A549 (cell line): ENCODE results near the gene RNASE8. TPM values are rescaled to one million over a fixed set of nuclear protein-coding genes. Genes with fewer than 3 reads are reported as not detected.
A peak's percentile ranks its signal among the peaks of the same experiment; 100 is the strongest.

Experiments
- ATAC-seq, 2 experiments: fragments of 200-7000 bp in 1 of 2; fragments of >200 bp in 1 of 2; cut with Nextera tagmentation in 1 of 2; cut with Tn5 transposase in 1 of 2; 3 replicates each; pipeline versions ENCODE4 v1.8.0 to v1.9.1; 2018 to 2020; ENCODE audit warnings: mild to moderate bottlenecking in 1 of 2, moderate library complexity in 1 of 2
- CTCF ChIA-PET: fragments of 300-600 bp; sonication (Branson Sonifier 250); formaldehyde crosslinking; extraction: SDS; loops from one replicate; lab custom pipeline; 2021; ENCODE audit warnings: antibody characterized with exemption, inconsistent platforms; lab: Yijun Ruan, JAX
- POLR2A ChIA-PET: fragments of 350-600 bp; formaldehyde crosslinking; extraction: SDS; loops from one replicate; lab custom pipeline; 2021; ENCODE audit warnings: antibody characterized with exemption, inconsistent platforms; lab: Yijun Ruan, JAX
- DNase-seq, 2 experiments: peaks; one replicate each; pipeline versions ENCODE4 v3.0.0 to v3.0.0-alpha.2; 2011 to 2016; ENCODE audit warnings: low read depth in 1 of 2, low spot score in 1 of 2
- FAIRE-seq: peaks from 2 replicates; lab custom pipeline; 2011; peaks lifted over from hg19 to GRCh38; lab: Jason Lieb, UNC
- H3K27ac ChIP-seq, 2 experiments: fragments of >200 bp; sonication (Bioruptor Twin); formaldehyde crosslinking; 3 replicates each; pipeline ENCODE4 v1.5.1; 2016 to 2017
- H3K4me1 ChIP-seq: fragments of >200 bp; sonication (Bioruptor Twin); formaldehyde crosslinking; 3 replicates; pipeline ENCODE4 v1.6.1; 2016
- H3K4me2 ChIP-seq: fragments of >200 bp; sonication (Bioruptor Twin); formaldehyde crosslinking; 3 replicates; pipeline ENCODE4 v1.6.1; 2016
- H3K4me3 ChIP-seq: fragments of >200 bp; sonication (Bioruptor Twin); formaldehyde crosslinking; 3 replicates; pipeline ENCODE4 v1.5.1; 2016
- H3K9me3 ChIP-seq: fragments of >200 bp; sonication (Bioruptor Twin); formaldehyde crosslinking; 3 replicates; pipeline ENCODE4 v1.6.1; 2016
- CBX2 ChIP-seq: fragments of 200-600 bp; sonication (generic); IDR thresholded peaks from 2 replicates; pipeline ENCODE4 v1.6.1; 2016; ENCODE audit warnings: low read depth, mild to moderate bottlenecking, borderline replicate concordance
- CEBPB ChIP-seq, 2 experiments: fragments of >200 bp in 1 of 2; sonication (Bioruptor Twin) in 1 of 2; formaldehyde crosslinking in 1 of 2; IDR thresholded peaks; 2 replicates each; pipeline ENCODE4 v1.6.1; 2012 to 2016
- CHD2 ChIP-seq: fragments of 150-350 bp; IDR thresholded peaks from 2 replicates; pipeline ENCODE4 v1.6.1; 2014; ENCODE audit warnings: low read length; ENCODE audit not compliant: partially characterized antibody
- CHD4 ChIP-seq: fragments of 200-600 bp; sonication (generic); IDR thresholded peaks from 2 replicates; pipeline ENCODE4 v1.6.1; 2016; ENCODE audit warnings: antibody characterized with exemption, mild to moderate bottlenecking, borderline replicate concordance
- E2F6 ChIP-seq: IDR thresholded peaks from 2 replicates; pipeline ENCODE4 v1.6.1; 2012; ENCODE audit warnings: low read depth, borderline replicate concordance
- EP300 ChIP-seq, 2 experiments: fragments of >200 bp; sonication (Bioruptor Twin); formaldehyde crosslinking; IDR thresholded peaks; 2 replicates in 1 of 2; 3 replicates in 1 of 2; pipeline ENCODE4 v1.6.1; 2016 to 2017
- JUNB ChIP-seq: fragments of >200 bp; sonication (Bioruptor Twin); formaldehyde crosslinking; IDR thresholded peaks from 2 replicates; pipeline ENCODE4 v1.6.1; 2016
- NR3C1 ChIP-seq: fragments of >200 bp; sonication (Bioruptor Twin); formaldehyde crosslinking; IDR thresholded peaks from 3 replicates; pipeline ENCODE4 v1.6.1; 2017
- POLR2A ChIP-seq: IDR thresholded peaks from 2 replicates; pipeline ENCODE4 v1.6.1; 2012; ENCODE audit warnings: mild to moderate bottlenecking, low read length
- RAD21 ChIP-seq, 2 experiments: fragments of >200 bp in 1 of 2; sonication (Bioruptor Twin) in 1 of 2; formaldehyde crosslinking in 1 of 2; IDR thresholded peaks in 1 of 2; conservative IDR thresholded peaks in 1 of 2; 2 replicates in 1 of 2; 3 replicates in 1 of 2; pipeline ENCODE4 v1.6.1; 2012 to 2018; ENCODE audit warnings: inconsistent platforms in 1 of 2
- RARB ChIP-seq: fragments of 250-450 bp; sonication (Bioruptor Pico); IDR thresholded peaks from 2 replicates; pipeline ENCODE4 v1.8.0; 2021; ENCODE audit warnings: mild to moderate bottlenecking, moderate library complexity
- RFX5 ChIP-seq: fragments of 450-650 bp; IDR thresholded peaks from 2 replicates; pipeline ENCODE4 v1.7.1; 2014; ENCODE audit warnings: antibody characterized with exemption, mild to moderate bottlenecking, moderate library complexity
- SREBF2 ChIP-seq: fragments of 450-650 bp; IDR thresholded peaks from 2 replicates; pipeline ENCODE4 v1.6.1; 2014; ENCODE audit warnings: mild to moderate bottlenecking, moderate library complexity
- TP53 ChIP-seq: fragments of 250-450 bp; sonication (Bioruptor Pico); IDR thresholded peaks from 2 replicates; pipeline ENCODE4 v1.5.0; 2021; ENCODE audit warnings: mild to moderate bottlenecking, moderate library complexity
- USF2 ChIP-seq: fragments of 450-650 bp; IDR thresholded peaks from 2 replicates; pipeline ENCODE4 v1.6.1; 2014; ENCODE audit warnings: antibody characterized with exemption
- ZSCAN20 ChIP-seq: fragments of 250-450 bp; sonication (Bioruptor Pico); IDR thresholded peaks from 2 replicates; pipeline ENCODE4 v1.8.0; 2022; ENCODE audit warnings: mild to moderate bottlenecking, moderate library complexity
- WGBS: methylation state at CpG from one replicate; pipeline ENCODE4 v1.1.6; 2017; ENCODE audit errors: missing lambda C conversion rate; 5-methylcytosine and 5-hydroxymethylcytosine counted together
- polyA plus RNA-seq, 4 experiments: library from polyadenylated mRNA; depleted of rRNA in 3 of 4; stranded (reverse); fragments of >200 nt; fragmentation: RNase III in 1 of 4; extraction: RNeasy Plus Mini Kit Qiagen cat#74134 plus additional on column Dnase treatment in 1 of 4; gene quantifications; 2 replicates in 3 of 4; 3 replicates in 1 of 4; pipeline ENCODE4 v1.2.3, GENCODE V29; 2011 to 2017
- TF ChIP-seq, protein P1 (sequence below): fragments of >200 bp; sonication (Bioruptor Twin); formaldehyde crosslinking; IDR thresholded peaks from 3 replicates; pipeline ENCODE4 v1.5.1; 2016
- TF ChIP-seq, protein P2 (sequence below): IDR thresholded peaks from 2 replicates; pipeline ENCODE4 v1.6.1; 2012
- TF ChIP-seq, protein P3 (sequence below): fragments of >200 bp; sonication (Bioruptor Twin); formaldehyde crosslinking; IDR thresholded peaks from 2 replicates; pipeline ENCODE4 v1.6.1; 2016
- TF ChIP-seq, protein P4 (sequence below): fragments of 250-450 bp; sonication (Bioruptor Pico); IDR thresholded peaks from 2 replicates; pipeline ENCODE4 v1.5.0; 2021; ENCODE audit warnings: mild to moderate bottlenecking, moderate library complexity, borderline replicate concordance

RNASE8 gene
- polyA plus RNA-seq, 2 of the 4 experiments (the other 2 are of a cell fraction), result not detected

DNA sequence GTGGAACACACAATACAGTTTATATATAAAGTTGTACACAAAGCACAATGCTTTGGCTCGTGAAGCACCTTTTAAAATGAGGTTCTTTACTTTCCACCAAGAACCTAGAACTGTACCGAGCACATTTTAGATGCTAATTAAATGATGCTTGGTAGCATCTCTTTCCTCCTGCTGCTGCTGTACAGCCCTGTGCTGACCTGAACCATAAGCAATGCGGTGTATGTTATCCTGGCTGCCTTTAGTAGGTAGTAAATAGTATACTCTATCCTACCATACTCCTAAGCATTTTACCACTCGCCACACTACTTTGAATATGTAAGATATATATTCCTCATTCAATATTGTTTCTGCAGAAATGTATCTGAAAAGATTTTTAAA, 2.9 kb upstream of the RNASE8 start:
- Histone ChIP-seq H3K4me3 (no peak overlapping the region), H3K4me2 (peak overlapping the region; percentile 14; the same call in 1 of the 3 replicates), H3K27ac (no peak overlapping the region)
- DNase-seq (no peak), FAIRE-seq (no peak)
- WGBS, result 78% methylated on average over 4 of the region's 4 CpGs
- CTCF ChIA-PET, result interaction anchor here (4.8 kb wide), 1 partner anchor 38 kb away, joined by 26 read pairs; no protein-coding TSS in a partner anchor
- TF ChIP-seq EP300 (IDR thresholded peaks at IDR 0.05) (no peak), ZSCAN20 (CRISPR knock-in tag) (no peak), CHD2 (no peak), POLR2A (no peak), CHD4 (no peak), SREBF2 (no peak)
- TF ChIP-seq, protein P1, sequence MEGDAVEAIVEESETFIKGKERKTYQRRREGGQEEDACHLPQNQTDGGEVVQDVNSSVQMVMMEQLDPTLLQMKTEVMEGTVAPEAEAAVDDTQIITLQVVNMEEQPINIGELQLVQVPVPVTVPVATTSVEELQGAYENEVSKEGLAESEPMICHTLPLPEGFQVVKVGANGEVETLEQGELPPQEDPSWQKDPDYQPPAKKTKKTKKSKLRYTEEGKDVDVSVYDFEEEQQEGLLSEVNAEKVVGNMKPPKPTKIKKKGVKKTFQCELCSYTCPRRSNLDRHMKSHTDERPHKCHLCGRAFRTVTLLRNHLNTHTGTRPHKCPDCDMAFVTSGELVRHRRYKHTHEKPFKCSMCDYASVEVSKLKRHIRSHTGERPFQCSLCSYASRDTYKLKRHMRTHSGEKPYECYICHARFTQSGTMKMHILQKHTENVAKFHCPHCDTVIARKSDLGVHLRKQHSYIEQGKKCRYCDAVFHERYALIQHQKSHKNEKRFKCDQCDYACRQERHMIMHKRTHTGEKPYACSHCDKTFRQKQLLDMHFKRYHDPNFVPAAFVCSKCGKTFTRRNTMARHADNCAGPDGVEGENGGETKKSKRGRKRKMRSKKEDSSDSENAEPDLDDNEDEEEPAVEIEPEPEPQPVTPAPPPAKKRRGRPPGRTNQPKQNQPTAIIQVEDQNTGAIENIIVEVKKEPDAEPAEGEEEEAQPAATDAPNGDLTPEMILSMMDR, result no peak
- TF ChIP-seq, all 56 proteins: peak for 0
- Histone ChIP-seq H3K4me1 (peaks cover 20% of the 10 kb centered on the region), H3K9me3 (no peaks in the 10 kb centered on the region)
- ATAC-seq, result no peak; a peak in 1 of 6 replicates
- POLR2A ChIA-PET, result no interaction called here

DNA sequence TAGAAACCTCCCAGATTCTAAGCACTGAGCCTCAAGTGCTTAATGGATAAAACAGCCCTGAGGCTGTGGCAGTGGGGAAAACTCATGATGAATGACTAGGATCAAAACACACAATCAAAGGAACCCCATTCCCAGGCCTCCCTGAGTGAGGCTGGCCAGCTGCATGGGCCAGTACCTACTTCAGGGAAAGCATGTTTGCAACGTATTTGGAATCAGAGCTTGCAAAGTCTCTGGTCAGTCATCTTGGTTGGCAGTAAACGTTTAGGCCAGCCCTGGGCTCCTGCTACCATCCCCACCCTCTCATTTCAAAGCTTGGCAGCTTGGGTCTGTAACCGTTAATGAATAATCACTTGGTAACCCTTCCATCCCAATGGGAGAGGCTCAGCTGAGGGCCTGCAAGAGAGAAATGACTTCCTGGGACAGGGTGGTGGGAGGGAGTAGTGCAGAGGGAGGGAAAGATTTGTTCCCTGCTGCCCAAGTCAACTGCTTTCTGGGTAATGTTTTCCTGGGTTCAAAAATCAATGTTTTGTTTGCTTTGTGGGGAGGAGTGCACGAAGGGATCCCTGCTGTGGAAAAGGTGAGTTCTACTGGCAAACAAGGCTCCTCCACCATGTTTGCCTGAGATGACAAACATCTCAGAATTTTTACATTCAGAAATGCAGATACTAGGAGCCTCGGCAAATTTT, 2.0 kb upstream of the RNASE8 start:
- FAIRE-seq, result no peak
- Histone ChIP-seq H3K4me3 (no peak overlapping the region), H3K27ac (peak overlapping the region; percentile 44 to 50; a peak in 3 of 6 replicates)
- no peak for DNase-seq
- CTCF ChIA-PET, result interaction anchor here (1.1 to 4.8 kb wide), 5 partner anchors 11 to 41 kb away, joined by 3 to 26 read pairs (median 7); no protein-coding TSS in a partner anchor
- WGBS, result 26% methylated on average over 5 of the region's 5 CpGs
- POLR2A ChIA-PET, result no interaction called here
- no peak for TF ChIP-seq CBX2
- TF ChIP-seq JUNB, result no peak
- TF ChIP-seq USF2, result no peak
- TF ChIP-seq TP53 (CRISPR knock-in tag), result no peak
- TF ChIP-seq, protein P2, sequence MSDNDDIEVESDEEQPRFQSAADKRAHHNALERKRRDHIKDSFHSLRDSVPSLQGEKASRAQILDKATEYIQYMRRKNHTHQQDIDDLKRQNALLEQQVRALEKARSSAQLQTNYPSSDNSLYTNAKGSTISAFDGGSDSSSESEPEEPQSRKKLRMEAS, result no peak
- TF ChIP-seq CEBPB (IDR thresholded peaks at IDR 0.05), result no peak
- TF ChIP-seq E2F6, result no peak
- TF ChIP-seq, protein P1, result no peak
- no peak for TF ChIP-seq RARB (CRISPR knock-in tag)
- no peak for TF ChIP-seq NR3C1
- TF ChIP-seq, protein P3, sequence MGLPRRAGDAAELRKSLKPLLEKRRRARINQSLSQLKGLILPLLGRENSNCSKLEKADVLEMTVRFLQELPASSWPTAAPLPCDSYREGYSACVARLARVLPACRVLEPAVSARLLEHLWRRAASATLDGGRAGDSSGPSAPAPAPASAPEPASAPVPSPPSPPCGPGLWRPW, result no peak
- TF ChIP-seq, protein P4, sequence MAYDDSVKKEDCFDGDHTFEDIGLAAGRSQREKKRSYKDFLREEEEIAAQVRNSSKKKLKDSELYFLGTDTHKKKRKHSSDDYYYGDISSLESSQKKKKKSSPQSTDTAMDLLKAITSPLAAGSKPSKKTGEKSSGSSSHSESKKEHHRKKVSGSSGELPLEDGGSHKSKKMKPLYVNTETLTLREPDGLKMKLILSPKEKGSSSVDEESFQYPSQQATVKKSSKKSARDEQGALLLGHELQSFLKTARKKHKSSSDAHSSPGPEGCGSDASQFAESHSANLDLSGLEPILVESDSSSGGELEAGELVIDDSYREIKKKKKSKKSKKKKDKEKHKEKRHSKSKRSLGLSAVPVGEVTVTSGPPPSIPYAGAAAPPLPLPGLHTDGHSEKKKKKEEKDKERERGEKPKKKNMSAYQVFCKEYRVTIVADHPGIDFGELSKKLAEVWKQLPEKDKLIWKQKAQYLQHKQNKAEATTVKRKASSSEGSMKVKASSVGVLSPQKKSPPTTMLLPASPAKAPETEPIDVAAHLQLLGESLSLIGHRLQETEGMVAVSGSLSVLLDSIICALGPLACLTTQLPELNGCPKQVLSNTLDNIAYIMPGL (CRISPR knock-in tag), result no peak
- TF ChIP-seq RFX5, result no peak
- no peak for TF ChIP-seq RAD21 (conservative IDR thresholded peaks at IDR 0.05 in 1 of 2, IDR thresholded peaks at IDR 0.05 in 1 of 2)
- TF ChIP-seq, all 56 proteins: peak for 0
- no peaks in the 10 kb centered on the region for H3K9me3 ChIP-seq
- peaks cover 20% of the 10 kb centered on the region for H3K4me1 ChIP-seq
- ATAC-seq, result peak; percentile 26 to 49; a peak in 3 of 6 replicates
- H3K4me2 ChIP-seq, result peak overlapping the region; percentile 51
